BJ (cell line): ENCODE data around the gene CD2. TPM values are rescaled to one million over a fixed set of nuclear protein-coding genes. Genes with fewer than 3 reads are reported as not detected.

ENCODE experiments used
- CTCF ChIA-PET: fragments of 350-600 bp; formaldehyde crosslinking; extraction: SDS; loops from one replicate; lab custom pipeline; 2021; ENCODE audit warnings: antibody characterized with exemption, inconsistent platforms; lab: Yijun Ruan, JAX
- POLR2A ChIA-PET: fragments of 300-600 bp; sonication (Branson Sonifier 250); formaldehyde crosslinking; extraction: SDS; loops from one replicate; lab custom pipeline; 2021; ENCODE audit warnings: antibody characterized with exemption; lab: Charles Lee
- DNase-seq: peaks from one replicate; pipeline ENCODE4 v3.0.0-alpha.2; 2011; ENCODE audit warnings: low read depth
- H3K27me3 ChIP-seq: 2 replicates; pipeline ENCODE4 v1.6.0; 2011; ENCODE audit warnings: low read length; ENCODE audit not compliant: control insufficient read depth, insufficient read depth
- H3K36me3 ChIP-seq: 2 replicates; pipeline ENCODE4 v1.5.1; 2011; ENCODE audit warnings: low read length; ENCODE audit not compliant: control insufficient read depth, insufficient read depth
- H3K4me3 ChIP-seq: 2 replicates; pipeline ENCODE4 v1.5.1; 2011; ENCODE audit warnings: low read depth, mild to moderate bottlenecking, control low read depth, low read length
- CTCF ChIP-seq: IDR thresholded peaks from 2 replicates; pipeline ENCODE4 v1.5.1; 2011; ENCODE audit warnings: low read depth, mild to moderate bottlenecking, control low read depth, inconsistent platforms, low read length, moderate library complexity; ENCODE audit not compliant: insufficient read depth
- polyA plus RNA-seq: library from polyadenylated mRNA; depleted of rRNA; stranded (reverse); fragments of >200 nt; gene quantifications from 2 replicates; pipeline ENCODE4 v1.2.3, GENCODE V29; 2011; rRNA removed

Gene CD2
- polyA plus RNA-seq, 1 experiment, result not detected

GRCh38 chr1:116808848-116809508, 54.7 kb downstream of the CD2 start:
- POLR2A ChIA-PET, result no interaction called here
- TF ChIP-seq CTCF, result no peak
- Histone ChIP-seq H3K36me3 (no peaks in the 10 kb centered on the region), H3K27me3 (peaks cover 2% of the 10 kb centered on the region; the same call in 1 of the 2 replicates), H3K4me3 (no peak overlapping the region)
- DNase-seq, result no peak
- CTCF ChIA-PET, result no interaction called here

- H3K4me3 ChIP-seq, result no peak overlapping the region
- H3K27me3 ChIP-seq, result peaks cover 2% of the 10 kb centered on the region; the same call in 1 of the 2 replicates
- no peaks in the 10 kb centered on the region for H3K36me3 ChIP-seq
- no peak for TF ChIP-seq CTCF
- ChIA-PET POLR2A (no interaction called here), CTCF (no interaction called here)
- no peak for DNase-seq
Observed at GRCh38 chr1:116811321-116811720, 57.1 kb downstream of the CD2 start.

GRCh38 chr1:116814926-116815723, 60.9 kb downstream of the CD2 start:
- DNase-seq, result no peak
- Histone ChIP-seq H3K36me3 (no peaks in the 10 kb centered on the region), H3K27me3 (no peaks in the 10 kb centered on the region), H3K4me3 (no peak overlapping the region)
- ChIA-PET POLR2A (no interaction called here), CTCF (interaction anchor here (0.7 to 1.4 kb wide), 4 partner anchors 10 to 90 kb away, joined by 3 to 7 read pairs (median 4); no protein-coding TSS in a partner anchor)
- TF ChIP-seq CTCF, result no peak

GRCh38 chr1:116817582-116818064, 63.4 kb downstream of the CD2 start:
- POLR2A ChIA-PET, result no interaction called here
- no peak for DNase-seq
- TF ChIP-seq CTCF, result peak; percentile 60

More at GRCh38 chr1:116817582-116818064, 63.4 kb downstream of the CD2 start:
- Histone ChIP-seq H3K36me3 (no peaks in the 10 kb centered on the region), H3K27me3 (no peaks in the 10 kb centered on the region), H3K4me3 (no peak overlapping the region)
- CTCF ChIA-PET, result interaction anchor here (0.5 to 2.1 kb wide), 10 partner anchors 10 to 84 kb away, joined by 3 to 22 read pairs (median 4); no protein-coding TSS in a partner anchor

Other genes starting within 250 kb of the CD2 start
- 11.7 and 18.9 TPM in 2 replicates for gene CD58, start 183.4 kb upstream of the CD2 start, polyA plus RNA-seq
- gene IGSF3, start 86.7 kb upstream of the CD2 start, polyA plus RNA-seq, result 0.10 and 0.15 TPM in 2 replicates
- gene PTGFRN, start 155.5 kb downstream of the CD2 start, polyA plus RNA-seq, result 3.1 and 4.9 TPM in 2 replicates
- 0.12 TPM in 1 of 2 replicates, not detected in the other for gene CD101, start 247.3 kb downstream of the CD2 start, polyA plus RNA-seq